GM04503 (cell line): ENCODE results near the gene HLF.

Experiments
- DNase-seq: peaks from one replicate; pipeline ENCODE4 v3.0.0-alpha.2; 2012; ENCODE audit warnings: low read depth

Gene HLF

DNA sequence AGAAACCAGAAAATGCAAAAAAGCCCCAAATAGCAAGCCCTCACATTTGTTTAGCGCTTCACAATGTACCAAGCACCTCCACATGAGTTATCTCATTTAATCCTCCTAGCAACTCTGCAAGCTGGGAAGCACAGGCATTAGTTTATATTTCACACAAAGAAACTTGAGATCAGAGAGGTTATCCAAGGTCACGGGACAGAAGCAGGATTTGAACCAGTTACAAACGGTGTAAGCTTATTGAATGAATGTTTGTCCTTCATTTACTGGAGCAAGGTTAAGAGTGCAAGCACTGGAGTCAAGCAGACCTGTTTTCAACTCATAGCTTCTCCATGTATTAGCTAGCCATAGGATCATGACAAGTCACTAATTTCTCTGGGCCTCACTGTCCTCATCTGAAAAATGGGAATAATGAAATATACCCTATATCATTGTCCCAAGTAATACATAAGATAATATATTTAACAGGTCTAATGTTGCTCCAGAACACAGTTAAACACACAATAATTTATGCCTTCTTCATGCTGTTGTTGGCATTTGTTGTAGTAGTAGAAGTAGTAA lies 6.1 kb upstream of the HLF start:
- DNase-seq: no peak

DNA sequence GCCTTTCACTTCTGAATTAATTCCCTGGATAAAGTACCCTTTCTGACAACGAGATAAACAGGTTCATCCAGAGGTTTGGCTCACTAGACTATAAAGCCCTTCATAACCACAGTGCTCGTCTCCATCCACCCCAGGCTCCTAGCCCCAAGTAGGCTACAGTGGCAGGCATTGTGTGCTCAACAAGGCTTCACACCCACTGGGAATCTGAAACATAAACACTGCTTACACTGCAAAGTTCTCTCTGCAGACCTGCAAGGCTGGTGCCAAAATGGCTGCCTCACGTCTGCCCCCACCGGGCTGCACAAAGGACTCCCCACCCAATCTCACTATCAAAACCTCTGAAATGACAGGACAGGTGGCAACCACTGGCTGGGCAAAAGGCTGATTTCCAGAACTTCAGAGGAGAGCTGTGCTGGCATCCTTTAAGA lies 5.1 kb upstream of the HLF start:
- no peak for DNase-seq

DNA sequence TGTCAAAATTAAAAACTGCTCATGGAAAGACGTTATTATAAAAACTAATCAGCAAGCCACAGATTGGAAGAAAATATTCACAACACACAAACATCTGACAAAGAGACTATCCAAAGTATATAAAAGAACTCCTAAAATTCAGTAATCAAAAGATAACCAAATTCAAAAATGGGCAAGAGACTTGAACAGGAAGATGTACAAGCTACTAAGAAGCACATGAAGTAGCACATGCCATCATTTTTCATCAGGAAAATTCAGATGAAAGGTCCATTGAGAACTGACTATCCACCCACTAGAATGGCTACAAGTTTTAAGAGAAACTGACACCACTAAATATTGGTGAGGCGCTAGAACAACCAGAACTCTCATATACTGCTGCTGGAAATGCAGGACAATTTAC lies 3.4 kb upstream of the HLF start:
- DNase-seq: no peak

DNA sequence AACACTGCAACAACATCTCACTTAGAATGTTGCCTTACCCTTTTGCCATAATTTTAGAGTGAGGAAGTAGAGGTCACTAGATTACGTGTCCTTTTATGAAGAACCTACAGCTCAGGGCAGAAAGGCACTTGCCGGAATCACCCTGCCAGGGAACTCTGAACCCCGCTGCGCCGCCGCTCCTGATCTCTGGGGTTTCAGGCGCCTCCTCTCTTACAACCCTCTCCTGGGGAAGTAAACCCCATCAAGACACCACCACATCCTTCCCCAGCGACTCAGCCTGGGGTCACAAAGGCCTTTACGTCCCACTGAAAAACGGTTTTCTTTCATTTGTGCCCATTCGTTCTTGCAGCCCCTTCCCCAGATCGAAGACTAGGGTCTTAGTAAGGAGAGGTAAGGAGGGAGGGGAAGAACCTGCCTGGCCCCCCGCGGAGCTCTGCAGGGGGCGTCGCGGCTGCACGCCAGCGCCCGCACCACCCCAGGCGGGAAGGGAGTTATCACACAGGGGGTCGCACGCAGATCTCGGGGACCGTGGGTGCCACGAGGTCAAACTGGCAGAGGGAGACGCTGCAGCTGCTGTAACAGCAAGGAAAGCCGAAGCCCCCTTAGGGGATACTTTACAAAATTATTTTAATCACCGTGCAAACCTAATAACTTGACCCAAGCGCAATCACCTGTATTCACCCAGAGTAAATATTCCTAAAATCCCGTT lies 1.0 kb upstream of the HLF start:
- DNase-seq: no peak

DNA sequence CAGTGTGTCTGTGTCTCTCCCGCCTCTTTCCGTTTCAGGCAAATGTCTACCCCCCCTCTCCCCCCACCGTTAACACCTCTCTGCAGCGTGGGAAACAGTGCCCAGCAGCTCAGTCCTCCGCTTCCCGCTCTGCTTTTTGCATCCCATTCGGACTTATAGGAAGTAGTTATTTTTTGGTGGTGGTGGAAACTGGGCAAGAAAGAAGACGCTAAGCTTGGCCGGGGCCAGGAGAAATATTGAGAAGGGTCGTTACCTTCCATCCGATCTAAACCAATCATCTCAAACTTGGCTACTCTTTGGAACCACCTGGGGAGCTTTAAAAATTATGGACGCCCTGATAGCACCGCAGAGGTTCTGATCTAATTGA lies 499 bp upstream of the HLF start:
- DNase-seq: no peak

DNA sequence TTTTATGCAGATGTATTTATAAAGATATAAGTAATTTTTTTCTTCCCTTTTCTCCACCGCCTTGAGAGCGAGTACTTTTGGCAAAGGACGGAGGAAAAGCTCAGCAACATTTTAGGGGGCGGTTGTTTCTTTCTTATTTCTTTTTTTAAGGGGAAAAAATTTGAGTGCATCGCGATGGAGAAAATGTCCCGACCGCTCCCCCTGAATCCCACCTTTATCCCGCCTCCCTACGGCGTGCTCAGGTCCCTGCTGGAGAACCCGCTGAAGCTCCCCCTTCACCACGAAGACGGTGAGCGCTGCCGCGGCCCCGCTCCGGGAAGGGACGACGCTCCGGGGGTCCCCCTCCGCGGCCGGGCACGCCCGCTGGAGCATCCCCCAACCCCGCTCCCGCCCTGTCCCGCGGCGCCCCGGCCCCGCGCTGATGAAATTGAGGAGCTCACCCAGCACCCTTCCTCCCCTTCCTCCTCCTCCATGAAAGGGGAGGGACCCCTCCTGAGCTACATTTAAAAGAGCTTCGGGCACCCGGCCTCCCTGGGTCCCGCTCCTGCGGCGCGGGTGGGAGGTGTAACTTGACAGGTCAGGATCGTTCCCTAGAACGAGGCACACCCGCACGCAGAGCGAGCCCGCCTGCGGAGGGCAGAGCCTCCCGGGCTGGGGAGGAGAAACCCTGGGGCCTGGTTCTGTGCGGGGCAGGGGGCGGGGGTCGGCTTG lies 706 bp downstream of the HLF start:
- no peak for DNase-seq

DNA sequence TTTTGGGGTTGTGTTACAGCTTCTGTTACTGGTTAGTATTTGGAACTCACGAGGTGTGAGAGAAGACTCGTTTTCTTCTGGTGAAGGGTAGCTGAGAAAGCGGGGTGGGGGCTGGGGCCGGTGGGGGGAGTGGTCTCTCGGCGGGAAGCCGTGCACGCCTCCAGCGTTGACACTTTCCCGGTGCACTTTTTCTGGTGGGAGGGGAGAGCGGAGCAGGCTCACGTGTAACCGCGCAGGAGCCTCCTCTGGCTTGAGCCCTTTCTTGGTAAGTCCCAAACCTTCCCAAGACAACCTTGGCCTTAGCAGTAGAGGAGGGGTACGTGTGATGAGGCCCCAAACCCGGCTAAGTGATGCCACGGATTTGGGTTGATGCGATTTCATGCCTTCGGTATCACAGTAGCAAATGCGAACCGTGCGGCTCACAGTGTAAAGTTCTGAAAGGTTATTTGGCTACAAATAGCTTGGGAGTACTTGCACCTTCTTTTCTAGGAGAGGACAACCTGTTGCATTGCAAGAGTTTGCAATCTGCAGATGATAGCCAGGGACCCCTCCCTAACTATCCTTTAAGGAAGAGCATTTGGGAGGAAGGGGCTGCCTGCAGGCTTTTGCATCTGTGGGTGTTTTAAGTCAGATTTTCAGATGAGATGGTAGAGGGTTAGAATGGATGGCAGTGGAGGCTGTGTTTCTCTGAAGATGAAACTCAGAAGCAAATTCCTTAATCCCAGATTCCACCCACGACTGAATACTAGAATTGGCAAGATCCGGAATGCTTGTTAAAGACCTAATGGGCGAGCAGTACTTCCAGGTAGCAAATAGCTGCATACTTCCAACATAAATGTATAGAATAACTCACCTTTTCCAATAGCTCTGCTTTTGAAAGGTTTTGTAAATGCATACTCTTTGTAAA lies 1.5 kb downstream of the HLF start:
- no peak for DNase-seq

DNA sequence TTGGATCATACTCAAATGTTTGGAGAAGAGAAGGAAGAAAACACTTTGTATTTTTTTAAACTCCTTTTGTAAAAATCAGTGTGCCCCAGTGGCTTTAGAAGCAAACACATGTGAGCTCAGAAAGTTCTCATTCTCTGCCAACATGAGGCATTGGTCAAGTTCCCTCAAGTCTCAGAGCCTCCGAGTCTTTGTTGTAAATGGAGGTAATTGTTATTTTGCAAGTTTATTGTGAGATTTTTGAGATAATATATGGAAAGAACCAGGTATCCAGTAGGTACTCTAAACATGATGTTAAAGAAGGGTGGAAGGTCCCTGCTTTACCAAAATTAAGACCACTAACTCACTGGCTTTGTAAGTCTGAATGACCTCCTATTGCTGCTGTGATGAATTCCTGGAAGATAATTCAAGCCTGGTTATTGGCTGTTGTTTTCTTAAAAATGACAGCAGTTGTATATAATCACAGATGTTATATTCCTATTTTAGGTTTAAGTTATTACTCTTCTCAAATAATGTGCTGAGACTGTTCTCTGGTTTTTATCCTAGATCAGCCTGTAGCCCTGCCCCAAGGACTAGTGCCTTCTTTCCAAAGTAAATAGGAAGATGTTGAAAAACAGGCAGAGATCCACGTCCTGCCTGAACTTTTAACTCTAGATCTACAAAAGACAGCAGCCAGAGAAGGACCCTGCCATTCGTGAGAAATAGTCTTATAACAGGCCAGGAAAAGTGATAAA lies 2.4 kb downstream of the HLF start:
- DNase-seq: no peak

DNA sequence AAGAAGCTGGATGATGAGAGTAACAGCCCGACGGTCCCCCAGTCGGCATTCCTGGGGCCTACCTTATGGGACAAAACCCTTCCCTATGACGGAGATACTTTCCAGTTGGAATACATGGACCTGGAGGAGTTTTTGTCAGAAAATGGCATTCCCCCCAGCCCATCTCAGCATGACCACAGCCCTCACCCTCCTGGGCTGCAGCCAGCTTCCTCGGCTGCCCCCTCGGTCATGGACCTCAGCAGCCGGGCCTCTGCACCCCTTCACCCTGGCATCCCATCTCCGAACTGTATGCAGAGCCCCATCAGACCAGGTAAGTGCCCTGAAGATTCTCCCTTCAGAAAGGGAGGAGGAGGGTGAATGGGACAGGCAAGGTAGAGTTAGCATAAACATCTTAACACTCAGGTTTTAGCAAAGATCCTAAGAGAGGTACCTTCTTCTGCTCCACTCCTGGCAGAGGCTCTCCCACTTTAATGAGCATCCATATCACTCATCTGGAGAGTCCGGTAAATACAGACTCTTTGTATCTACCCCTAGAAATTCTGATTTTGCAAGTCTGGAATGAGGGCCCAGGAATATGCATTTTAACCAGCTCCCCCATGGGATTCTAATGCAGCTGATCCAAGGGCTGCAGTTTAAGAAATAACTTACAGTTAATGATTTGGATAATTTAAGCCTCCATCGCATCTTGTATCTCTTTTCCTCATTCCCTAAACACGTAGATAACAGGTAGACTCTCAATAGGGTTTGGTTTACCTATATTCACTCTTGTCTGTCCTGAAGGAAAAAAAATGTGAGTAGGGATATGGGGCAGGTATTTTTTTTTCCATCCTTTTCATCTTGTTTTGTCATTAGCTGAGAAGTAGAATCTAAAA lies 3.3 kb downstream of the HLF start:
- DNase-seq: no peak

DNA sequence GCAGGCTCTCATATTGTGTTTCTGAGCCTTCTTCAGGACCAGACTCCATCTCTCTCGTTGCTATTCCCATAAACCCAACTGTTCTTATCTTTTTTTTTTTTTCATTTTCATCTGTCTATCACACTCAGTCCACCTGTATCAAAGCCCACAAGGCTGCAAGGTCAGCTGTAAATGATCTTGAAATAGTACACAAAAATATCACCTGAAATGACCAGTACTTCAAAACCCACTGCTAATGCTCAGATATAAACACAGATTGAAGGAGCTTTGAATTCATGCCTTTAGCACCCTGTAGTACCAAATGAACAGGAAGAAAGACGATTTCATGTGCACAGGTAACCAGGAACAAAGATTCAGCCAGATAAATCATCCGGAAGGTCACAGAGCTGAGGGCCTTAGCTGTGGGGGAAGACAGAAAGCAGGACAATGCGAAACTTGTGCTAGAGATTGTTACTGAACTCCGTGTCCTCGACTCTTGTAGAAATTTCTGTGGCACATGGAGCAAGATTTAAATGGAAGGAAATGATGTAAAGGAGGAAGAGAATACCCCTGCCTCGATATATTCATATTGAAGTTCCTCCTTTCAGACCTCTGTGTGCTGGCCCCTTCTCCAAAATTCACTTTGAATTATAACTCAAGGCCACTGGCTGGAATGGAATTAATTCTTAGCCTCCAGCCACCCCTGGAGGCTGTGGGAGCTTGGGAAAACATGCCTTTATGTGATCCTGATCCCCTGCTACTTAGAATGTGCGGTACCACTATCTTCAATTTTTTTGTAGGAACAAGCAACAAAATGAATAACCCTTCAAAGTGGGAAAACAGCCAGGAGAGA lies 4.1 kb downstream of the HLF start:
- no peak for DNase-seq

DNA sequence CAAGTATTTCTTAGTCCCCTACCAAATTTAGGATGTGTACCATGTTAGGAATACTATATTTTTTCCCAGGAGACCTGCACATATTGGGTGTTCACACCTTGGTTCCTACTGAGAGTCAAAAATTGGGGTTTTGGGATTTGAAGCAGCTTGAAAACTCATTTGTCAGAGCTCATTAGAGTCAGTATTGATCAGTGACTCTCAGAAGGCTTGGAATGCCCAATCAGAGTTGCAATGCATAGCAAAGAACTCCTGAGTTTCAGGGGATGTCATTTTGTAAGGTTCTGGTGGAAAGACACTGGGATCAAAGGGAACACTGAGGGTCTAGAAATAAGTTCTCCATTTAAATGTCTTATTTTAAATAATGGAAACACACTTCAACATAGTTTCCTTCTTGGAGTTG lies 5.1 kb downstream of the HLF start:
- no peak for DNase-seq

DNA sequence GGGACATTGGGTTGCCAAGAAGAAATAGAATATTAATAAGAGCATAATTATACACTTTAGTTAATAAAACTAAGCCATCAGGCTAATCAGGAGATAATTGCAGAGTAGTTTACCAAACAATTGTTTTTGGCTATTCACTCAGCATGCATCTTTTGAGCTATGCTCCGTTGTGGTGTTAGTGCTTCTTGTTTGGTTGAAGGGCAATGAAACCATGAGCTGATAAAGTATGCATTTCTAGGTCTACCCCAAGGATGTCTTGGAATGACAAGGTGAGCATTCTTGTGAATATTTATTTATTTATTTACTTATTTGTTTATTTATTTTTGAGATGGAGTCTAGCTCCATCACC lies 6.4 kb downstream of the HLF start:
- DNase-seq: no peak

DNA sequence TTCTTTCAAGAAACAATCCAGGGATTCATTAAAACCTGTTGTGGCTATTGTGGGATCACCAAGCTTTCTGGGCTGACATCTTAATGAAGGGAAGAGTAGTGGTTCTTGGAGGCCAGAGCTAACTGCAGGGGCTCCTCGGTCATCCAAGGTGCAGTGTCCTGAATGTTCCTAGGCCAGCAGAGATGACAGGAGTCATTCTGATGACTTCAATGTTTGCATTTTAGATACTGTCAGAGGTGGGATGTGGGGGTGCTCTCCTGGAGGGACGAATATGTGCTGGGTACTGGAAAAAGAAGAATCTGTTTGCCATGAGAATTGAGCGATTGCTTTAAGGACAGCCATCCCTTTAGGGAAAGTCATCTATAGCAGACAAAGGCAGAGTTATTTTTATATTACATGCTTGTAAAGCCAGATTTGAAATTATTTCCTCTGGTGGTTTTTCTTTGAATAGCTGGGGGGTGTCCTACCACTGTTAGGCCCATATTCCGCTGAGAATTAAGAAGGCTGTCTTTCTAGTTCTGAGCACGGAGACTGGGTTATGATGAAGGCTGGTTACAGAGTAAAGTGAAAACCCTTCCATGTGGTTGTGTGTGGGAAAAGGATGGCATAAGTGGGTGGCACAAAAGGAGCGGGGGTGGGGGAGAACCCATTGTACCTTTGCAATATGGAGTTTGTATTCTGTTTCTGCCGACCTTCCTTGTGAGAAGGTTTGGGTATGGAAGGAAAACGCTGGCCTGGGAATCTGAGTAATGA lies 7.4 kb downstream of the HLF start:
- DNase-seq: no peak

DNA sequence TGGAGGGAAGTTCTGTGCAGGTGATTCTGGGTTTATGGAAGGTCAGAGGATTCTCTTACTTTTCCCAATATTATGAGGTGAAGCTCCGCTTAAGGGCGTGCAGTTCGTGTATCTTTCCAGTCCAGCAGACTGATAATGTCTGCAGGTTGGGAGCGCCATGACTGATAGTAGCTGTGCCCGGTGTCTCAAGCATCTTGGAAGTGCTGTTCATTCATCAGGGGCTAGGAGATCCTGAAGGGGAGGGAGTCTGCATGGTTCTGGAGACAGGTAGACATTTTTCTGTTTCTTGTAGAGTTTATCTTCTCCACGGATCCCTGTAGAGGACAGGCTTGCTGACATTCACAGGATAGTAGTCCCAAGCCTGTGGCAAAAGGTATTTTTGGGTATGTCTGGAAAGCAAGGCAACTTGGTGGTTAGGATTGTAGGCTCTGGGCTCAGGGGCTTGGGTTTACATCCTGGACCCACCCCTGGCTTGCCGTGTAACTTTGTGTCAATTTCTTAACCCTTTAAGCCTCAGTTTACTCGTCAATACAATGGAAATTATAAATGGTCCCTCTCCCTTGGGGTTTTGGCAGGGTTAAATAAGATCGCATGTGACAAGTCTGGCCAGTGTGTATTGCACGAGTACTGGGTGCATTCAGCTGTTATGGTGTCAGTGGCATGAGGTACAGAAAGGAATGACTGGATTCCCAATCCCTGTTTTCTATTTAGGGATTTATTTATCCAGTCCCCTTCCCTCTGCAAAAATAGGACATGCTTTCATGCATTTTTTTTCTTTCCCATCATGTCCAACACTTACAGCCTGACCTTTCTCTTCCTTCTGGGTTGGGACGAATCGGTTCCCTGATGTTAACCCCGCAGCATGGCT lies 8.2 kb downstream of the HLF start:
- no peak for DNase-seq

DNA sequence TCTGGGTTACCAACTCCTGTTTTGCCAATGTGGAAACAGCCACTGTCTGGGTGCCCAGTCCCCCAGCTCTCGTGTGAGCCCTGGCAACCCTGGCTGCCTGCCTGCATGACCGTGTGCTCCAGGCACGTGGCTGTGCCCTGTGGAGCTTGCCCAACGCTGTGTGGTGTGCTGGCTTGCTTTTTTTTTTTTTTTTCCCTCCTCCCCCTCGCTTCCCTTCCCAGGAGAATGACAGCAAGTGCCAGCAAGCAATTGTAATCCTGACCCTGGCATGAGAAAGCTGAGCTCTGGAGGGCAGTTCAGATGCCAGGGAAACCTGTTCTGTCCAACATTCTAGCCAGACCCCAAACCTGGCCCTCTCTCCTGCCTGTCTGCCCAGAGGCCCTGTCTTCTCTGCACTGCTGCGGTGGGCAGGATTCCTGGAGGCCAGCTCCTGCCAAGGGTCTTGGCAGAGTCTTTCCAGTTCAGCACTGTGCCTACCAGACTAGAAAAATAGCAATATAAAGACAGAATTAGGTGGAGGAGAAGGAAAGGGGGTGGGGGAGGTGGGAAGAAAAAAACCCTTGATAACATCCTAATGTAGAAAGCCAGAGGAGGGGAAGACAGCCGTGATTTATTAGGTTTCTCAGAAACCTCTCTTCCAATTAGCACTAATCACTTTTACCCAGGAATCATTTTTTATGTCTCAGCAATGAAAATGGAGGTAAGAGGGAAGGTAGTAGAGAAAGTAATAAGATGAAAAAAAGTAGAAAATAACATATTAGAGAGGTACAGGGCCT lies 9.0 kb downstream of the HLF start:
- DNase-seq: no peak

DNA sequence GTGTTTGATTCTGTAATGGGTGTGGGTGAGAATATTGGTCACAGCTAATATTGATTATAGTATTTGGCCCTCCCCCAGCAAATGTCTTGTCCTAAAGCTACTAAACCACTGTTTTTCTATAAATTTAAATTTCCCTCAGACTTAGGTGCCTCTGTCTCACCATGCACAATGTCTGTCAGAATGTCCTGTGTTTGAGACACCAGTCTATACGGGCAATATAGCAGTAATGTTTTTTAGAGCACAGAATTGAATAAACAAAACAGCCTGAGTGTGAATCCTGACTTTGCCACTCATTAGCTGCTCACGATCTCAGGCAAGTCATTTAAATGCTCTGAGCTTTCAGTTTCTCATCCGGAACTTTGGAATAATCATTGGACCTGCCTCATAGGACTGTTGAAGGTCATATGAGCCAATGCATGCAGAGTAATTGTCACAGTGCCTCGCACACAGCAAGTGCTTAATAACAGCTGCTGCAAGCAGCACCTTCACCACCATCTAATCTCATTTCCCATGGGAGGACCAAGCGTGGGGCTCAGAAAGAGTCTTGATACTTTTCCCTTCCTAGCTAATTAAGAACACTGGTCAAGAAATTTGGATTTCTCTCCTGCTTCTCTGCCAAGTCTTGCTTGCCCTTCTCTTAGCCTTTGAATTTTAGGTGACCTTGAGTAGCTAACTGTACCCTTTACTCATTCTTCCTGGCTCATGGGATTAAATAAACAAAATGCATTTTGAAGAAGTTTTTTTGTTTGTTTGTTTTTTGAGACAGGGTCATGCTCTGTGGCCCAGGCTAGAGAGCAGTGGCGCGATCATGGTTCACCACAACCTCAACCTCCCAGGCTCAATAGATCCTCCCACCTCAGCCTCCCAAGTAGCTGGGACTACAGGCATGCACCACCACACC lies 9.8 kb downstream of the HLF start:
- DNase-seq: no peak
